Measurements from ENCODE around the gene PPP1R15B. TPM values are rescaled to one million over a fixed set of nuclear protein-coding genes. Genes with fewer than 3 reads are reported as not detected.

Gene PPP1R15B
- total and polyA plus RNA-seq, 10 of the 15 experiments (the other 5 are each of a cell fraction or from before 2014, with no cell fraction given): 13.9 to 38.1 (median 26.5) TPM

GRCh38 chr1:204448344-204448964 is 36.8 kb upstream of the PPP1R15B start:
- FAIRE-seq: no peak
- H3K4me1 ChIP-seq (ENCODE audit: control insufficient read depth, insufficient read depth, low read length): peaks cover 21% of the 10 kb centered on the region
- ChIA-PET SMC1A (ENCODE audit: uncharacterized antibody, unreplicated experiment) (interaction anchor here (0.9 to 33.8 kb wide), 7 partner anchors 17 to 359 kb away, joined by 3 to 939 read pairs (median 5); partner anchors contain the start of gene PIK3C2B), RAD21 (ENCODE audit: unreplicated experiment) (interaction anchor here (1.2 to 13.8 kb wide), 7 partner anchors 17 to 358 kb away, joined by 5 to 441 read pairs (median 19); partner anchors contain the start of genes MDM4 and PIK3C2B), CTCF (interaction anchor here (0.6 to 51.8 kb wide), 15 partner anchors 9 to 1218 kb away, joined by 3 to 2021 read pairs (median 5); partner anchors contain the start of gene PIK3C2B), POLR2A (interaction anchor here (0.7 to 4.9 kb wide), 4 partner anchors 20 to 55 kb away, joined by 3 to 54 read pairs (median 4); partner anchors contain the start of gene PIK3C2B)
- H2AFZ ChIP-seq (ENCODE audit: control insufficient read depth, low read depth, low read length): no peak overlapping the region
- no peak overlapping the region for H3K9ac ChIP-seq (ENCODE audit: control insufficient read depth, insufficient read depth, low read length)
- no peaks in the 10 kb centered on the region for H3K27me3 ChIP-seq (replicated peaks in 1 of 2; ENCODE audit: control insufficient read depth in 2 of 2, insufficient read depth in 2 of 2, low read length in 1 of 2)
- BruUV-seq (replicated peaks): no TSS peak
- H3K27ac ChIP-seq (ENCODE audit: control insufficient read depth, insufficient read depth): peak overlapping the region; percentile 39; the same call in 1 of the 2 replicates
- no peak for ATAC-seq
- H3K4me3 ChIP-seq: no peak overlapping the region
- no peaks in the 10 kb centered on the region for H3K9me3 ChIP-seq (replicated peaks; ENCODE audit: control insufficient read depth, insufficient read depth, low read length)
- intact Hi-C loops (cut with micrococcal nuclease; ENCODE audit: unreplicated experiment): loop anchor here (10.0 kb wide), 1 partner anchor 356 kb away; no protein-coding TSS in a partner anchor
- peaks cover 15 to 19% of the 10 kb centered on the region in 2 experiments; a peak in 3 of 4 replicates for H3K36me3 ChIP-seq (ENCODE audit: control insufficient read depth in 2 of 2, insufficient read depth in 2 of 2, low read length in 1 of 2)
- no peak for DNase-seq (ENCODE audit: low read depth, low spot score)
- no peaks in the 10 kb centered on the region for H3K79me2 ChIP-seq (ENCODE audit: control insufficient read depth, insufficient read depth, low read length)
- in situ Hi-C loops (cut with MboI): loop anchor here (5.0 kb wide), 1 partner anchor 54 kb away; no protein-coding TSS in a partner anchor
- TF ChIP-seq PAX5 (IDR thresholded peaks at IDR 0.05; ENCODE audit: borderline replicate concordance, low read depth, low read length) (no peak), ZZZ3 (IDR thresholded peaks at IDR 0.05; ENCODE audit: control insufficient read depth, insufficient read length, low read depth) (no peak), RUNX3 (IDR thresholded peaks at IDR 0.05; ENCODE audit: low read length) (peak; percentile 17; the same call in 1 of the 2 replicates), ZNF622 (IDR thresholded peaks at IDR 0.05) (no peak)
- TF ChIP-seq, protein P1, sequence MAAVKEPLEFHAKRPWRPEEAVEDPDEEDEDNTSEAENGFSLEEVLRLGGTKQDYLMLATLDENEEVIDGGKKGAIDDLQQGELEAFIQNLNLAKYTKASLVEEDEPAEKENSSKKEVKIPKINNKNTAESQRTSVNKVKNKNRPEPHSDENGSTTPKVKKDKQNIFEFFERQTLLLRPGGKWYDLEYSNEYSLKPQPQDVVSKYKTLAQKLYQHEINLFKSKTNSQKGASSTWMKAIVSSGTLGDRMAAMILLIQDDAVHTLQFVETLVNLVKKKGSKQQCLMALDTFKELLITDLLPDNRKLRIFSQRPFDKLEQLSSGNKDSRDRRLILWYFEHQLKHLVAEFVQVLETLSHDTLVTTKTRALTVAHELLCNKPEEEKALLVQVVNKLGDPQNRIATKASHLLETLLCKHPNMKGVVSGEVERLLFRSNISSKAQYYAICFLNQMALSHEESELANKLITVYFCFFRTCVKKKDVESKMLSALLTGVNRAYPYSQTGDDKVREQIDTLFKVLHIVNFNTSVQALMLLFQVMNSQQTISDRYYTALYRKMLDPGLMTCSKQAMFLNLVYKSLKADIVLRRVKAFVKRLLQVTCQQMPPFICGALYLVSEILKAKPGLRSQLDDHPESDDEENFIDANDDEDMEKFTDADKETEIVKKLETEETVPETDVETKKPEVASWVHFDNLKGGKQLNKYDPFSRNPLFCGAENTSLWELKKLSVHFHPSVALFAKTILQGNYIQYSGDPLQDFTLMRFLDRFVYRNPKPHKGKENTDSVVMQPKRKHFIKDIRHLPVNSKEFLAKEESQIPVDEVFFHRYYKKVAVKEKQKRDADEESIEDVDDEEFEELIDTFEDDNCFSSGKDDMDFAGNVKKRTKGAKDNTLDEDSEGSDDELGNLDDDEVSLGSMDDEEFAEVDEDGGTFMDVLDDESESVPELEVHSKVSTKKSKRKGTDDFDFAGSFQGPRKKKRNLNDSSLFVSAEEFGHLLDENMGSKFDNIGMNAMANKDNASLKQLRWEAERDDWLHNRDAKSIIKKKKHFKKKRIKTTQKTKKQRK (IDR thresholded peaks at IDR 0.05; ENCODE audit: low read depth, low read length): no peak
- H4K20me1 ChIP-seq (ENCODE audit: control insufficient read depth, insufficient read depth): no peaks in the 10 kb centered on the region
- no peak overlapping the region; the same call in 1 of the 2 replicates for H3K4me2 ChIP-seq (ENCODE audit: control insufficient read depth, insufficient read depth)
- 41% methylated on average over 7 of the region's 7 CpGs for WGBS (ENCODE audit: insufficient coverage, insufficient replicate concordance, low lambda C conversion rate, missing lambda C conversion rate)

Data from GM12878 (cell line).